Keratinocyte (primary cell): ENCODE data around the gene SLC1A2. TPM values are rescaled to one million over a fixed set of nuclear protein-coding genes. Genes with fewer than 3 reads are reported as not detected.

Experiments
- DNase-seq: peaks from one replicate; pipeline ENCODE4 v3.0.0-alpha.2; 2011; ENCODE audit warnings: low read depth, missing footprints, low spot score
- FAIRE-seq: peaks from 2 replicates; lab custom pipeline; 2011; peaks lifted over from hg19 to GRCh38; lab: Jason Lieb, UNC
- H2AFZ ChIP-seq: 2 replicates; pipeline ENCODE4 v1.6.0; 2012; ENCODE audit warnings: low read length, control low read depth, inconsistent platforms; ENCODE audit not compliant: control insufficient read depth
- H3K27ac ChIP-seq: 2 replicates; pipeline ENCODE4 v1.5.1; 2011; ENCODE audit warnings: low read length; ENCODE audit not compliant: control insufficient read depth, insufficient read depth
- H3K27me3 ChIP-seq: 3 replicates; pipeline ENCODE4 v1.6.0; 2011; ENCODE audit warnings: low read length; ENCODE audit not compliant: control insufficient read depth, insufficient read depth; ENCODE audit errors: extremely low read depth
- H3K36me3 ChIP-seq, 2 experiments: 2 replicates in 1 of 2; 3 replicates in 1 of 2; pipeline ENCODE4 v1.5.1; 2011; ENCODE audit warnings: low read length in 2 of 2, mild to moderate bottlenecking in 1 of 2; ENCODE audit not compliant: control insufficient read depth in 2 of 2, insufficient read depth in 2 of 2; ENCODE audit errors: extremely low read depth in 1 of 2
- H3K4me1 ChIP-seq: 3 replicates; pipeline ENCODE4 v1.5.1; 2011; ENCODE audit warnings: low read length; ENCODE audit not compliant: control insufficient read depth, insufficient read depth; ENCODE audit errors: extremely low read depth
- H3K4me2 ChIP-seq: 3 replicates; pipeline ENCODE4 v1.6.0; 2011; ENCODE audit warnings: low read depth, low read length; ENCODE audit not compliant: control insufficient read depth, insufficient read depth; ENCODE audit errors: extremely low read depth
- H3K4me3 ChIP-seq, 3 experiments: fragments of 200-600 bp in 1 of 3; sonication (generic) in 1 of 3; 2 replicates in 2 of 3; 3 replicates in 1 of 3; pipeline ENCODE4 v1.5.1; 2011 to 2016; ENCODE audit warnings: low read length in 3 of 3, mild to moderate bottlenecking in 3 of 3, control low read depth in 2 of 3, inconsistent platforms in 1 of 3, low read depth in 1 of 3, mixed read lengths in 1 of 3, mixed run types in 1 of 3, moderate library complexity in 1 of 3; ENCODE audit not compliant: control insufficient read depth in 2 of 3, insufficient read depth in 2 of 3; ENCODE audit errors: extremely low read depth in 1 of 3
- H3K79me2 ChIP-seq: 2 replicates; pipeline ENCODE4 v1.6.0; 2012; ENCODE audit warnings: low read length; ENCODE audit not compliant: control insufficient read depth, insufficient read depth
- H3K9ac ChIP-seq: 3 replicates; pipeline ENCODE4 v1.6.0; 2011; ENCODE audit warnings: low read length; ENCODE audit not compliant: control insufficient read depth, insufficient read depth; ENCODE audit errors: extremely low read depth
- H3K9me1 ChIP-seq: 3 replicates; pipeline ENCODE4 v1.6.0; 2011; ENCODE audit warnings: low read length; ENCODE audit not compliant: control insufficient read depth, insufficient read depth; ENCODE audit errors: extremely low read depth
- H3K9me3 ChIP-seq: 2 replicates; pipeline ENCODE4 v1.5.1; 2012; ENCODE audit warnings: low read depth, low read length; ENCODE audit not compliant: control insufficient read depth
- H4K20me1 ChIP-seq: 3 replicates; pipeline ENCODE4 v1.6.0; 2011; ENCODE audit warnings: low read length; ENCODE audit not compliant: control insufficient read depth, insufficient read depth; ENCODE audit errors: extremely low read depth
- EZH2 ChIP-seq: IDR thresholded peaks from one replicate; pipeline ENCODE4 v1.6.1; 2012; ENCODE audit warnings: inconsistent platforms, mild to moderate bottlenecking, low read length, moderate library complexity
- dilution Hi-C: fragments of 300-500 bp; cut with MboI; formaldehyde crosslinking; loops from one replicate; pipeline ENCODE4 v1.7.0; 2020; ENCODE audit warnings: low sequenced_read_pairs; ENCODE audit not compliant: extremely low pct_ligation_motif_present
- polyA plus RNA-seq, 5 experiments: library from polyadenylated mRNA; depleted of rRNA in 3 of 5; stranded (reverse) in 3 of 5; stranded (forward) in 1 of 5; unstranded in 1 of 5; fragments of >200 nt; gene quantifications; 1 replicate in 1 of 5; 2 replicates in 3 of 5; 3 replicates in 1 of 5; pipeline versions ENCODE4 v1.2.1 to v1.2.3, GENCODE V29; 2011 to 2012; ENCODE audit warnings: missing spikeins in 2 of 5, low read depth in 1 of 5, low replicate concordance in 1 of 5
- TF ChIP-seq, protein P1 (sequence below), 3 experiments: IDR thresholded peaks in 1 of 3; conservative IDR thresholded peaks in 1 of 3; optimal IDR thresholded peaks in 1 of 3; 2 replicates in 2 of 3; 3 replicates in 1 of 3; pipeline versions ENCODE3 to v1.5.1; 2011; ENCODE audit warnings: low read length in 3 of 3, mild to moderate bottlenecking in 3 of 3, moderate library complexity in 2 of 3, control low read depth in 1 of 3, inconsistent platforms in 1 of 3; ENCODE audit not compliant: insufficient read depth in 2 of 3; ENCODE audit errors: extremely low read depth in 1 of 3

SLC1A2 gene
- polyA plus RNA-seq, 1 donor (not counting 4 experiments of a cell fraction or from before 2014, with no cell fraction given): under 0.01 TPM

GRCh38 chr11:35343033-35343598 lies 76.2 kb downstream of the SLC1A2 start:
- no peaks in the 10 kb centered on the region for H4K20me1 ChIP-seq
- peaks cover 8% of the 10 kb centered on the region for H3K4me1 ChIP-seq
- no peaks in the 10 kb centered on the region for H3K79me2 ChIP-seq
- no peak overlapping the region for H2AFZ ChIP-seq
- no peaks in the 10 kb centered on the region for H3K9me3 ChIP-seq
- H3K27ac ChIP-seq: no peak overlapping the region
- H3K9ac ChIP-seq: no peak overlapping the region
- no peak overlapping the region for H3K4me3 ChIP-seq
- dilution Hi-C loops: no loop called here
- TF ChIP-seq, protein P1, sequence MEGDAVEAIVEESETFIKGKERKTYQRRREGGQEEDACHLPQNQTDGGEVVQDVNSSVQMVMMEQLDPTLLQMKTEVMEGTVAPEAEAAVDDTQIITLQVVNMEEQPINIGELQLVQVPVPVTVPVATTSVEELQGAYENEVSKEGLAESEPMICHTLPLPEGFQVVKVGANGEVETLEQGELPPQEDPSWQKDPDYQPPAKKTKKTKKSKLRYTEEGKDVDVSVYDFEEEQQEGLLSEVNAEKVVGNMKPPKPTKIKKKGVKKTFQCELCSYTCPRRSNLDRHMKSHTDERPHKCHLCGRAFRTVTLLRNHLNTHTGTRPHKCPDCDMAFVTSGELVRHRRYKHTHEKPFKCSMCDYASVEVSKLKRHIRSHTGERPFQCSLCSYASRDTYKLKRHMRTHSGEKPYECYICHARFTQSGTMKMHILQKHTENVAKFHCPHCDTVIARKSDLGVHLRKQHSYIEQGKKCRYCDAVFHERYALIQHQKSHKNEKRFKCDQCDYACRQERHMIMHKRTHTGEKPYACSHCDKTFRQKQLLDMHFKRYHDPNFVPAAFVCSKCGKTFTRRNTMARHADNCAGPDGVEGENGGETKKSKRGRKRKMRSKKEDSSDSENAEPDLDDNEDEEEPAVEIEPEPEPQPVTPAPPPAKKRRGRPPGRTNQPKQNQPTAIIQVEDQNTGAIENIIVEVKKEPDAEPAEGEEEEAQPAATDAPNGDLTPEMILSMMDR (optimal IDR thresholded peaks at IDR 0.05 in 1 of 3, IDR thresholded peaks at IDR 0.05 in 1 of 3, conservative IDR thresholded peaks at IDR 0.05 in 1 of 3; ENCODE audit: extremely low read depth in 1 of 3, insufficient read depth in 2 of 3, low read length in 3 of 3): no peak
- TF ChIP-seq EZH2: no peak
- no peak overlapping the region for H3K4me2 ChIP-seq
- H3K36me3 ChIP-seq: no peaks in the 10 kb centered on the region
- DNase-seq (no peak), FAIRE-seq (no peak)
- H3K27me3 ChIP-seq: no peaks in the 10 kb centered on the region
- H3K9me1 ChIP-seq: no peaks in the 10 kb centered on the region

- H3K9ac ChIP-seq: no peak overlapping the region
- no peaks in the 10 kb centered on the region for H3K9me1 ChIP-seq
- no peak for DNase-seq
- H3K36me3 ChIP-seq: no peaks in the 10 kb centered on the region
- no peak overlapping the region for H3K4me2 ChIP-seq
- no peak overlapping the region for H3K4me3 ChIP-seq
- H3K79me2 ChIP-seq: no peaks in the 10 kb centered on the region
- H3K27ac ChIP-seq: no peak overlapping the region
- no peaks in the 10 kb centered on the region for H4K20me1 ChIP-seq
- no peaks in the 10 kb centered on the region for H3K27me3 ChIP-seq
- H3K9me3 ChIP-seq: no peaks in the 10 kb centered on the region
- TF ChIP-seq, protein P1 (optimal IDR thresholded peaks at IDR 0.05 in 1 of 3, IDR thresholded peaks at IDR 0.05 in 1 of 3, conservative IDR thresholded peaks at IDR 0.05 in 1 of 3; ENCODE audit: extremely low read depth in 1 of 3, insufficient read depth in 2 of 3, low read length in 3 of 3): no peak
- no peak for TF ChIP-seq EZH2
- no peak overlapping the region for H2AFZ ChIP-seq
- FAIRE-seq: no peak
- dilution Hi-C loops: no loop called here
- peaks cover 23% of the 10 kb centered on the region for H3K4me1 ChIP-seq
Measured at GRCh38 chr11:35340715-35341114, 78.6 kb downstream of the SLC1A2 start.
